ENCODE data around the gene NRCAM. TPM values are rescaled to one million over a fixed set of nuclear protein-coding genes. Genes with fewer than 3 reads are reported as not detected.

NRCAM gene
- total and polyA plus RNA-seq, 10 of the 15 experiments (the other 5 are each of a cell fraction or from before 2014, with no cell fraction given): 0.30 to 2.0 (median 1.0) TPM

DNA sequence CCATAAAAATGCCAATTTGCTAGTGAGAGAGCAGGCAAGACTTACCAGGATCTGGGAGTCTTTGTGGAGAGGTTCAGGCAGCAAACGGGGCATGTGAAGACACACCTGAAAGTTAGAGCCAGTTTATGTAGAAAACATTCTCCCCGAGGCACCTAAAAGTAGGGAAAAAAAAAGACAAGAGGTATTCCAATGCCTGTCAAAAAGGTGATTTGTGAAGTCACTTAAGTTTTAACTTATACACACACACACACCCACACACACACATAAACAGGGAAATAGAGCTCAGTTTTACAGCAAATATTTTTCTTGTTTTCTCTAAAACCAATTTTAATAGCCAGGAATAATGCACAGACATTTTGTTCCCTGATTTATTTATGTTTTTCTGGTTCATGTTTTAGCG is 326.0 kb downstream of the NRCAM start, which contains the start of gene LAMB4:
LAMB4 (minus strand) TSS at position 101 of the 400 bp plus-strand sequence. CDS start 7,197 bp downstream, outside the sequence.
- ChIA-PET CTCF (interaction anchor here (1.1 to 5.6 kb wide), 5 partner anchors 9 to 21 kb away, joined by 3 to 34 read pairs (median 7); no protein-coding TSS in a partner anchor), SMC1A (ENCODE audit: uncharacterized antibody, unreplicated experiment) (interaction anchor here (1.0 to 10.3 kb wide), 5 partner anchors 8 to 367 kb away, joined by 3 to 122 read pairs (median 9); no protein-coding TSS in a partner anchor), RAD21 (ENCODE audit: unreplicated experiment) (interaction anchor here (1.2 to 8.2 kb wide), 3 partner anchors 10 to 15 kb away, joined by 3 to 65 read pairs (median 21); no protein-coding TSS in a partner anchor), POLR2A (interaction anchor here (1.1 to 1.2 kb wide), 2 partner anchors 11 to 16 kb away, joined by 3 to 4 read pairs; no protein-coding TSS in a partner anchor)
- no peaks in the 10 kb centered on the region for H3K79me2 ChIP-seq (ENCODE audit: control insufficient read depth, insufficient read depth, low read length)
- H3K27me3 ChIP-seq (replicated peaks in 1 of 2; ENCODE audit: control insufficient read depth in 2 of 2, insufficient read depth in 2 of 2, low read length in 1 of 2): no peaks in the 10 kb centered on the region
- H4K20me1 ChIP-seq (ENCODE audit: control insufficient read depth, insufficient read depth): no peaks in the 10 kb centered on the region
- H3K9ac ChIP-seq (ENCODE audit: control insufficient read depth, insufficient read depth, low read length): no peak within 1 kb of the TSS
- BruUV-seq (replicated peaks): no TSS peak
- H3K27ac ChIP-seq (ENCODE audit: control insufficient read depth, insufficient read depth): no peak within 1 kb of the TSS
- no peak within 1 kb of the TSS for H2AFZ ChIP-seq (ENCODE audit: control insufficient read depth, low read depth, low read length)
- no peak within 1 kb of the TSS for H3K4me3 ChIP-seq
- 52% methylated on average over 3 of the region's 3 CpGs for WGBS (ENCODE audit: insufficient coverage, insufficient replicate concordance, low lambda C conversion rate, missing lambda C conversion rate)
- H3K9me3 ChIP-seq (replicated peaks; ENCODE audit: control insufficient read depth, insufficient read depth, low read length): no peaks in the 10 kb centered on the region; the same call in 2 of the 3 replicates
- in situ Hi-C loops (cut with MboI): no loop called here
- no peak for DNase-seq (ENCODE audit: low read depth, low spot score)
- intact Hi-C loops (cut with micrococcal nuclease; ENCODE audit: unreplicated experiment): no loop called here
- TF ChIP-seq TAF1 (IDR thresholded peaks at IDR 0.05; ENCODE audit: borderline replicate concordance, low read depth, low read length) (no peak), EGR1 (IDR thresholded peaks at IDR 0.05; ENCODE audit: borderline replicate concordance in 1 of 2, low read depth in 2 of 2, low read length in 2 of 2) (no peak), MXI1 (IDR thresholded peaks at IDR 0.05; ENCODE audit: low read depth, low read length) (no peak), JUNB (IDR thresholded peaks at IDR 0.05) (no peak), PKNOX1 (IDR thresholded peaks at IDR 0.05) (no peak), ZNF217 (IDR thresholded peaks at IDR 0.05) (no peak)
- peaks cover 8% of the 10 kb centered on the region for H3K4me1 ChIP-seq (ENCODE audit: control insufficient read depth, insufficient read depth, low read length)
- FAIRE-seq: no peak
- no peaks in the 10 kb centered on the region for H3K36me3 ChIP-seq (ENCODE audit: control insufficient read depth in 2 of 2, insufficient read depth in 2 of 2, low read length in 1 of 2)
- ATAC-seq: no peak
- no peak within 1 kb of the TSS for H3K4me2 ChIP-seq (ENCODE audit: control insufficient read depth, insufficient read depth)
